ENCODE results near the gene NUP210L. TPM values are rescaled to one million over a fixed set of nuclear protein-coding genes. Genes with fewer than 3 reads are reported as not detected.

NUP210L gene
- polyA plus RNA-seq, 3 donors, result 0.06 to 0.30 (median 0.16) TPM

DNA sequence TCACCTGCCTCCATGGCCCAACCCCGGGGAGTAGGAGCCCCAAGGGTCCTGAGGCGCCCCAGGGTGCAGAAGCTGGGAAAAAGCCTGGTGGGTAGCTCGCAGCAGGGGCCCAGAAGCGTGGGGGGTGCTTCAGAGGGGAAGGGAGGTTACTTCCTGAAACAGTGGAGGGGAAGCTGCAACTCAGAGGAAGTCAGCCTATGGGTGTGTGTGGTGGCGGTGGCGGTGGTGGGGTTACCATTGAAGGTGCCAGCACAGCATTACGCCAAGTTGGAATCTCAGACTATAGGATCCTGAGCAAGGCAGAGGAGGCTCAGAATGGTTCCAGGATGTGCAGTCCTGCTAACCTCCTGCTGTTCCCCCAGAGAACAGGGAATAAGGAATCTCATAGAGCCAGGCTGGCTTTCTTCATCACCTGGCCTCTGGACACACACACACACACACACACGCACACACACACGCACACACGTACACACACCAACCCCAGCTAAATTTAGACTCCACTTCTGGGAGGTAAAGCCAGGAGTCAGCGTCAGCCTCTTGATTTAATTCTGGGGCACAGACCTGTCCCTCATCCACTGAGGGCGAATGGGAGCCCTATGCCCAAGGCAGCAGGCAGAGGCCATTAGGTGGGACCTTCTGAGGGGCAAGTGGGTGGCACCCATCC is 209.6 kb downstream of the NUP210L start:
- DNase-seq, result no peak

DNA sequence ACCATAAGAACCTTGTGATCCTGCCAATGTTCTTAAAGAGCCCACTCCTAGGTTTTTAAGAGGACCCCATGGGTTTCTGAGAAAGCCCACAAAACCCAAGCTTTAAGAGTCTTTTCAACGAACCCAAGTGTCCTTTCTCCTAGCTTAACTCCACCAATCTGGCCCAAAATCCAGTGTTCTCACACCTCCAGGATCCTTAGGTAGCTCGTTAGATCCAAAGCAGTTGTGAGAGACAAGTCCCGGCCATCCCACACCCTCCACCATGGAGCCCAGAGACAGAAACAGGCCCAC is 210.1 kb downstream of the NUP210L start:
- no peak for DNase-seq

DNA sequence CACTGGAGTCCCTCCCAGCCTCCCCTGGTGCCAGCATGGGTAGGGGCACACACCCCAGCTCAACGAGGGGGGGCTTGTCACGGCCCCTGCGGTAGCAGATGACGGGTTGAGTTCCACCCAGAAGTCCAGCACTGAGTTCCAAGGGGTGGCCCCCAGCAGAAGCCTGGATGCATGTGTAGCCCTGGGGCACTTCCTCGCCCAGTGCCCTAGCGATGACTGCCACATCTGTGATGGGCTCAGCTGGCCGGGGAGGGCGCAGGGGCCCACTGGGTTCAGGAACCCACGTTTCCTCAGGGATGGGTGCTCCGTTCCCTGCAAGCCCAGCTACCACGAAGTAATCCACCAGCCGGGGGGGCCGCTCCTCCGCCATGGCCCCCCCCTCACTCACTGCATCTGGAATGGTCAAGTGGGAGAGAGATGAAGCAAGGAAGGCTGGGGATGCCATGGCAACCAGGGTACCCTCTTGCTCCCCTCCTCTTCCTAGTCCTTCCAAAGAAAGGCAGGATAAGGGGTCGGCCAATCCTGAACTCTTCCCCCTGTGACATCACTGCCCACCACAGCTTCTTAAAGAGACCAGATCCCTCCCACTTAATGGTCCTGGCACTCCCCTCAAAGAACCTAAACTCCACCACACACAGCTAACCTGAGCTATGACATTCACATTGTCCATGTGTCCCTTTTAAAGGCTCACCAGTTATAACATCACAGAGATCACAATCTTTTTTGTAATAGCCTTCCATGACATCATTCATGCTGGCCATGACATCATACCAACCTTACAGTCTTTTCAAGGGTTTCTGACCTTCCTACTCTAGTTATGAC is 210.7 kb downstream of the NUP210L start:
- no peak for DNase-seq

DNA sequence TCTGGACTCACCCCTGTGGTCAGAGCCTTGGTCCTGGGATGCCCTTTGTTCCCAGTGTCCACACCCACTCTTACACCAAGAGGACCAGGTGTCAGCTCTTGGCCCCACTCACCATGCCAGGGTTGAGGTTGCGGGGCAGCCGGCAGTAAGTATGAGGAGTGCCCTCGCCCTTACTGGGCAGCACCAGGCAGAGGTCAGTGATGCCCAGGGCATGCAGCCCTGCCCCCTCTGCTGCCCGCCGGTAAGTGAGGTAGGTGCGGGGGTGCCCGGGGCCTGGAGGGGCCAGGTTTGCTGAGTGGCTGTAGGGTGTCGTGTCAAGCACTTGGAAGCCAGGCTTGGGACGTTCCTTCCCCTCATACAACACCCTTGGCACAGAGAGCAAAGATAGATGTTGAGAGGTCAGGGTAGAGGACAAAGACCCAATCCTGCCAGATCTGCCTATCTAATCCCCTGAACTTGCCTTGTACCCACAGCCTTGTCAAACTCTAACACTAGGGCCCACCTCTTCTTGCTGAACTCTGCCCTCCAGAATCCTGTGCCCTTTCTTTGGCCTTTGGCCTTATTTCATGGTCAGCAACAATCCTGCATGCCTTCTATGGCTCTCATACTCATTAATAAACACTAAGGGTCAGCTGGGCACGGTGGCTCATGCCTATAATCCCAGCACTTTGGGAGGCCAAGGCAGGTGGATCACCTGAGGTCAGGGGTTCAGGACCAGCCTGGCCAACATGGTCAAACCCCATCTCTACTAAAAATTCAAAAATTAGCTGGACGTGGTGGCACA is 211.9 kb downstream of the NUP210L start:
- DNase-seq, result no peak

Other genes with a start within 250 kb of the NUP210L start
- 10 to 100 TPM; 25.5 to 38.5 (median 34.4) TPM for gene GATAD2B, start 232.1 kb downstream of the NUP210L start, polyA plus RNA-seq (ENCODE audit: insufficient read length in 3 of 3)
- 10 to 100 TPM; 36.8 to 50.1 (median 49.5) TPM for gene DENND4B, start 208.4 kb downstream of the NUP210L start, polyA plus RNA-seq (ENCODE audit: insufficient read length in 3 of 3)
- gene CRTC2, start 196.5 kb downstream of the NUP210L start, polyA plus RNA-seq (ENCODE audit: insufficient read length in 3 of 3), result 10 to 100 TPM; 40.9 to 57.5 (median 55.0) TPM
- 10 to 100 TPM; 86.3 to 94.0 (median 87.2) TPM for gene SLC39A1, start 191.5 kb downstream of the NUP210L start, polyA plus RNA-seq (ENCODE audit: insufficient read length in 3 of 3)
- gene CREB3L4, start 187.2 kb downstream of the NUP210L start, polyA plus RNA-seq (ENCODE audit: insufficient read length in 3 of 3), result 10 to 100 TPM; 32.1 to 43.2 (median 42.6) TPM
- gene JTB, start 177.4 kb downstream of the NUP210L start, polyA plus RNA-seq (ENCODE audit: insufficient read length in 3 of 3), result 100 to 1,000 TPM; 103 to 125 (median 103) TPM
- gene RAB13, start 168.7 kb downstream of the NUP210L start, polyA plus RNA-seq (ENCODE audit: insufficient read length in 3 of 3), result 100 to 1,000 TPM; 153 to 184 (median 182) TPM
- gene RPS27, start 164.3 kb downstream of the NUP210L start, polyA plus RNA-seq (ENCODE audit: insufficient read length in 3 of 3), result 1,000 to 10,000 TPM; 2,710 to 3,426 (median 2,811) TPM
- 100 to 1,000 TPM; 266 to 285 (median 281) TPM for gene TPM3, start 37.0 kb upstream of the NUP210L start, polyA plus RNA-seq (ENCODE audit: insufficient read length in 3 of 3)
- gene CFAP141, start 51.3 kb upstream of the NUP210L start, polyA plus RNA-seq (ENCODE audit: insufficient read length in 3 of 3), result not detected
- 100 to 1,000 TPM; 173 to 201 (median 194) TPM for gene UBAP2L, start 65.9 kb upstream of the NUP210L start, polyA plus RNA-seq (ENCODE audit: insufficient read length in 3 of 3)
- gene HAX1, start 117.6 kb upstream of the NUP210L start, polyA plus RNA-seq (ENCODE audit: insufficient read length in 3 of 3), result 10 to 100 TPM; 87.7 to 88.9 (median 88.2) TPM
- gene AQP10, start 166.0 kb upstream of the NUP210L start, polyA plus RNA-seq (ENCODE audit: insufficient read length in 3 of 3), result under 1 TPM; 0.09 to 0.21 (median 0.13) TPM
- gene ATP8B2, start 170.5 kb upstream of the NUP210L start, polyA plus RNA-seq (ENCODE audit: insufficient read length in 3 of 3), result 10 to 100 TPM; 26.2 to 30.1 (median 27.2) TPM